HepG2 (cell line): ENCODE data around the gene GLTPD2. TPM values are rescaled to one million over a fixed set of nuclear protein-coding genes. Genes with fewer than 3 reads are reported as not detected.
A peak's percentile ranks its signal among the peaks of the same experiment; 100 is the strongest.

Source experiments
- ARNT2 ChIP-seq: sonication (generic); formaldehyde crosslinking; IDR thresholded peaks from 2 replicates; pipeline ENCODE4 v1.8.0; 2022; ENCODE audit warnings: mild to moderate bottlenecking, low read depth, missing genetic modification reagents, moderate library complexity
- REPIN1 ChIP-seq: sonication (generic); formaldehyde crosslinking; IDR thresholded peaks from 2 replicates; pipeline ENCODE4 v1.8.0; 2022; ENCODE audit warnings: missing genetic modification reagents, low read depth, mild to moderate bottlenecking, borderline replicate concordance
- SIX1 ChIP-seq: sonication (generic); formaldehyde crosslinking; IDR thresholded peaks from 2 replicates; pipeline ENCODE4 v1.4.0; 2020; ENCODE audit warnings: missing genetic modification reagents, borderline replicate concordance
- SP2 ChIP-seq: sonication (generic); formaldehyde crosslinking; IDR thresholded peaks from 2 replicates; pipeline ENCODE4 v1.5.1; 2020; ENCODE audit warnings: mild to moderate bottlenecking, missing genetic modification reagents
- TGIF2 ChIP-seq: IDR thresholded peaks from 2 replicates; pipeline ENCODE4 v1.6.1; 2016; ENCODE audit warnings: control low read depth, missing compliant biosample characterization
- ZNF382 ChIP-seq: sonication (generic); formaldehyde crosslinking; IDR thresholded peaks from 2 replicates; pipeline ENCODE4 v1.5.0; 2020; ENCODE audit warnings: missing genetic modification reagents, mild to moderate bottlenecking, borderline replicate concordance
- ZNF598 ChIP-seq: sonication (generic); formaldehyde crosslinking; IDR thresholded peaks from 2 replicates; pipeline ENCODE4 v1.5.1; 2020; ENCODE audit warnings: mild to moderate bottlenecking, missing genetic modification reagents, borderline replicate concordance
- ZNF883 ChIP-seq: sonication (generic); formaldehyde crosslinking; IDR thresholded peaks from 2 replicates; pipeline ENCODE4 v1.5.1; 2020; ENCODE audit warnings: mild to moderate bottlenecking, missing genetic modification reagents; ENCODE audit errors: not compliant biosample characterization
- ZSCAN22 ChIP-seq: sonication (generic); formaldehyde crosslinking; IDR thresholded peaks from 2 replicates; pipeline ENCODE4 v1.4.0; 2020; ENCODE audit warnings: mild to moderate bottlenecking, missing genetic modification reagents
- ZSCAN31 ChIP-seq: sonication (generic); formaldehyde crosslinking; IDR thresholded peaks from 2 replicates; pipeline ENCODE4 v1.5.0; 2020; ENCODE audit warnings: low read depth, mild to moderate bottlenecking, missing genetic modification reagents
- polyA plus RNA-seq, 8 experiments: library from polyadenylated mRNA; depleted of rRNA in 3 of 8; stranded (reverse) in 7 of 8; unstranded in 1 of 8; fragments of >200 nt; fragmentation: Illumina TruSeq in 4 of 8; extraction: Trizol in 4 of 8; gene quantifications; 2 replicates each; pipeline versions ENCODE4 v1.2.1 to v1.2.3, GENCODE V29; 2011 to 2016; ENCODE audit warnings: low read depth in 4 of 8, missing spikeins in 1 of 8, mixed read lengths in 1 of 8; ENCODE audit not compliant: insufficient read depth in 1 of 8
- total RNA-seq, 5 experiments: library from RNA; depleted of rRNA; stranded (reverse); fragments of >200 nt; fragmentation: Illumina TruSeq; extraction: Trizol; gene quantifications; 2 replicates each; pipeline ENCODE4 v1.2.3, GENCODE V29; 2016; ENCODE audit warnings: low read depth in 1 of 5
- TF ChIP-seq, protein P1 (sequence below): sonication (generic); formaldehyde crosslinking; IDR thresholded peaks from 2 replicates; pipeline ENCODE4 v1.4.0; 2020; ENCODE audit warnings: missing genetic modification reagents, borderline replicate concordance
- TF ChIP-seq, protein P2 (sequence below): conservative IDR thresholded peaks from 2 replicates; pipeline ENCODE4 v1.6.1; 2018; ENCODE audit warnings: missing genetic modification reagents
- TF ChIP-seq, protein P3 (sequence below): sonication (generic); formaldehyde crosslinking; IDR thresholded peaks from 2 replicates; pipeline ENCODE4 v1.5.1; 2020; ENCODE audit warnings: missing genetic modification reagents, mild to moderate bottlenecking, borderline replicate concordance
- TF ChIP-seq, protein P4 (sequence below): IDR thresholded peaks from 2 replicates; pipeline ENCODE4 v1.4.0; 2020; ENCODE audit warnings: mild to moderate bottlenecking, missing genetic modification reagents
- TF ChIP-seq, protein P5 (sequence below): sonication (generic); formaldehyde crosslinking; IDR thresholded peaks from 2 replicates; pipeline ENCODE4 v1.5.0; 2020; ENCODE audit warnings: missing genetic modification reagents

Gene GLTPD2
- total and polyA plus RNA-seq, 2 of the 13 experiments (the other 11 are each of a cell fraction or from before 2014, with no cell fraction given): 7.5 to 12.9 TPM

DNA sequence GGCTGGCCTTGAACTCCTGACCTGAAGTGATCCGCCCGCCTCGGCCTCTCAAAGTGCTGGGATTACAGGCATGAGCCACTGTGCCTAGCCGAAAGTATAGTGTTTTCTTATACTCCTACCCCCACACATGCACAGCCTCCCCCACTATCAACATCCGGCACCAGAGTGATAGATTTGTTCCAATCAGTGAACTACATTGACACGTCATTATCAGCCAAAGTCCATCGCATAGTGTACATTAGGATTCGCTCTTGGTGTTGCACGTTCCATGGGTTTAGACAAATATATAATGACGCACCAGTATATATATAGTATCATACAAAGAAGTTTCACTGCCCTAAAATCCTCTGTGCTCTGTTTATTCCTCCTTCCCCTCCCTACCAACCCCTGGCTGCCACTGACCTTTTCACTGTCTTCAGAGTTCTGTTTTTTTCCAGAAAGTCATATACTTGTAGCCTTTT, 29.0 kb upstream of the GLTPD2 start (continued):
- TF ChIP-seq, protein P1, sequence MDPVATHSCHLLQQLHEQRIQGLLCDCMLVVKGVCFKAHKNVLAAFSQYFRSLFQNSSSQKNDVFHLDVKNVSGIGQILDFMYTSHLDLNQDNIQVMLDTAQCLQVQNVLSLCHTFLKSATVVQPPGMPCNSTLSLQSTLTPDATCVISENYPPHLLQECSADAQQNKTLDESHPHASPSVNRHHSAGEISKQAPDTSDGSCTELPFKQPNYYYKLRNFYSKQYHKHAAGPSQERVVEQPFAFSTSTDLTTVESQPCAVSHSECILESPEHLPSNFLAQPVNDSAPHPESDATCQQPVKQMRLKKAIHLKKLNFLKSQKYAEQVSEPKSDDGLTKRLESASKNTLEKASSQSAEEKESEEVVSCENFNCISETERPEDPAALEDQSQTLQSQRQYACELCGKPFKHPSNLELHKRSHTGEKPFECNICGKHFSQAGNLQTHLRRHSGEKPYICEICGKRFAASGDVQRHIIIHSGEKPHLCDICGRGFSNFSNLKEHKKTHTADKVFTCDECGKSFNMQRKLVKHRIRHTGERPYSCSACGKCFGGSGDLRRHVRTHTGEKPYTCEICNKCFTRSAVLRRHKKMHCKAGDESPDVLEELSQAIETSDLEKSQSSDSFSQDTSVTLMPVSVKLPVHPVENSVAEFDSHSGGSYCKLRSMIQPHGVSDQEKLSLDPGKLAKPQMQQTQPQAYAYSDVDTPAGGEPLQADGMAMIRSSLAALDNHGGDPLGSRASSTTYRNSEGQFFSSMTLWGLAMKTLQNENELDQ (CRISPR knock-in tag): no peak
- TF ChIP-seq TGIF2 (CRISPR knock-in tag): no peak; the same call in 1 of the 2 replicates
- no peak for TF ChIP-seq ARNT2 (CRISPR knock-in tag)
- TF ChIP-seq, protein P2, sequence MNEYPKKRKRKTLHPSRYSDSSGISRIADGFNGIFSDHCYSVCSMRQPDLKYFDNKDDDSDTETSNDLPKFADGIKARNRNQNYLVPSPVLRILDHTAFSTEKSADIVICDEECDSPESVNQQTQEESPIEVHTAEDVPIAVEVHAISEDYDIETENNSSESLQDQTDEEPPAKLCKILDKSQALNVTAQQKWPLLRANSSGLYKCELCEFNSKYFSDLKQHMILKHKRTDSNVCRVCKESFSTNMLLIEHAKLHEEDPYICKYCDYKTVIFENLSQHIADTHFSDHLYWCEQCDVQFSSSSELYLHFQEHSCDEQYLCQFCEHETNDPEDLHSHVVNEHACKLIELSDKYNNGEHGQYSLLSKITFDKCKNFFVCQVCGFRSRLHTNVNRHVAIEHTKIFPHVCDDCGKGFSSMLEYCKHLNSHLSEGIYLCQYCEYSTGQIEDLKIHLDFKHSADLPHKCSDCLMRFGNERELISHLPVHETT (CRISPR knock-in tag): no peak
- TF ChIP-seq ZSCAN22 (CRISPR knock-in tag): 0 out of 2 replicates have a peak, but pooled peaks have one; percentile 60
- TF ChIP-seq ZSCAN31: no peak
- TF ChIP-seq SP2: no peak
- TF ChIP-seq, protein P3, sequence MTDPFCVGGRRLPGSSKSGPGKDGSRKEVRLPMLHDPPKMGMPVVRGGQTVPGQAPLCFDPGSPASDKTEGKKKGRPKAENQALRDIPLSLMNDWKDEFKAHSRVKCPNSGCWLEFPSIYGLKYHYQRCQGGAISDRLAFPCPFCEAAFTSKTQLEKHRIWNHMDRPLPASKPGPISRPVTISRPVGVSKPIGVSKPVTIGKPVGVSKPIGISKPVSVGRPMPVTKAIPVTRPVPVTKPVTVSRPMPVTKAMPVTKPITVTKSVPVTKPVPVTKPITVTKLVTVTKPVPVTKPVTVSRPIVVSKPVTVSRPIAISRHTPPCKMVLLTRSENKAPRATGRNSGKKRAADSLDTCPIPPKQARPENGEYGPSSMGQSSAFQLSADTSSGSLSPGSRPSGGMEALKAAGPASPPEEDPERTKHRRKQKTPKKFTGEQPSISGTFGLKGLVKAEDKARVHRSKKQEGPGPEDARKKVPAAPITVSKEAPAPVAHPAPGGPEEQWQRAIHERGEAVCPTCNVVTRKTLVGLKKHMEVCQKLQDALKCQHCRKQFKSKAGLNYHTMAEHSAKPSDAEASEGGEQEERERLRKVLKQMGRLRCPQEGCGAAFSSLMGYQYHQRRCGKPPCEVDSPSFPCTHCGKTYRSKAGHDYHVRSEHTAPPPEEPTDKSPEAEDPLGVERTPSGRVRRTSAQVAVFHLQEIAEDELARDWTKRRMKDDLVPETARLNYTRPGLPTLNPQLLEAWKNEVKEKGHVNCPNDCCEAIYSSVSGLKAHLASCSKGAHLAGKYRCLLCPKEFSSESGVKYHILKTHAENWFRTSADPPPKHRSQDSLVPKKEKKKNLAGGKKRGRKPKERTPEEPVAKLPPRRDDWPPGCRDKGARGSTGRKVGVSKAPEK (CRISPR knock-in tag): no peak
- TF ChIP-seq REPIN1 (CRISPR knock-in tag): peak; percentile 63; the same call in 1 of the 2 replicates
- no peak for TF ChIP-seq ZNF598 (CRISPR knock-in tag)
- TF ChIP-seq, protein P4, sequence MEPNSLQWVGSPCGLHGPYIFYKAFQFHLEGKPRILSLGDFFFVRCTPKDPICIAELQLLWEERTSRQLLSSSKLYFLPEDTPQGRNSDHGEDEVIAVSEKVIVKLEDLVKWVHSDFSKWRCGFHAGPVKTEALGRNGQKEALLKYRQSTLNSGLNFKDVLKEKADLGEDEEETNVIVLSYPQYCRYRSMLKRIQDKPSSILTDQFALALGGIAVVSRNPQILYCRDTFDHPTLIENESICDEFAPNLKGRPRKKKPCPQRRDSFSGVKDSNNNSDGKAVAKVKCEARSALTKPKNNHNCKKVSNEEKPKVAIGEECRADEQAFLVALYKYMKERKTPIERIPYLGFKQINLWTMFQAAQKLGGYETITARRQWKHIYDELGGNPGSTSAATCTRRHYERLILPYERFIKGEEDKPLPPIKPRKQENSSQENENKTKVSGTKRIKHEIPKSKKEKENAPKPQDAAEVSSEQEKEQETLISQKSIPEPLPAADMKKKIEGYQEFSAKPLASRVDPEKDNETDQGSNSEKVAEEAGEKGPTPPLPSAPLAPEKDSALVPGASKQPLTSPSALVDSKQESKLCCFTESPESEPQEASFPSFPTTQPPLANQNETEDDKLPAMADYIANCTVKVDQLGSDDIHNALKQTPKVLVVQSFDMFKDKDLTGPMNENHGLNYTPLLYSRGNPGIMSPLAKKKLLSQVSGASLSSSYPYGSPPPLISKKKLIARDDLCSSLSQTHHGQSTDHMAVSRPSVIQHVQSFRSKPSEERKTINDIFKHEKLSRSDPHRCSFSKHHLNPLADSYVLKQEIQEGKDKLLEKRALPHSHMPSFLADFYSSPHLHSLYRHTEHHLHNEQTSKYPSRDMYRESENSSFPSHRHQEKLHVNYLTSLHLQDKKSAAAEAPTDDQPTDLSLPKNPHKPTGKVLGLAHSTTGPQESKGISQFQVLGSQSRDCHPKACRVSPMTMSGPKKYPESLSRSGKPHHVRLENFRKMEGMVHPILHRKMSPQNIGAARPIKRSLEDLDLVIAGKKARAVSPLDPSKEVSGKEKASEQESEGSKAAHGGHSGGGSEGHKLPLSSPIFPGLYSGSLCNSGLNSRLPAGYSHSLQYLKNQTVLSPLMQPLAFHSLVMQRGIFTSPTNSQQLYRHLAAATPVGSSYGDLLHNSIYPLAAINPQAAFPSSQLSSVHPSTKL (CRISPR knock-in tag): peak; percentile 90
- TF ChIP-seq, protein P5, sequence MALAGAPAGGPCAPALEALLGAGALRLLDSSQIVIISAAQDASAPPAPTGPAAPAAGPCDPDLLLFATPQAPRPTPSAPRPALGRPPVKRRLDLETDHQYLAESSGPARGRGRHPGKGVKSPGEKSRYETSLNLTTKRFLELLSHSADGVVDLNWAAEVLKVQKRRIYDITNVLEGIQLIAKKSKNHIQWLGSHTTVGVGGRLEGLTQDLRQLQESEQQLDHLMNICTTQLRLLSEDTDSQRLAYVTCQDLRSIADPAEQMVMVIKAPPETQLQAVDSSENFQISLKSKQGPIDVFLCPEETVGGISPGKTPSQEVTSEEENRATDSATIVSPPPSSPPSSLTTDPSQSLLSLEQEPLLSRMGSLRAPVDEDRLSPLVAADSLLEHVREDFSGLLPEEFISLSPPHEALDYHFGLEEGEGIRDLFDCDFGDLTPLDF (CRISPR knock-in tag): no peak
- no peak for TF ChIP-seq ZNF883 (CRISPR knock-in tag)
- no peak for TF ChIP-seq ZNF382 (CRISPR knock-in tag)
- TF ChIP-seq SIX1 (CRISPR knock-in tag): peak; percentile 79
